Prostate gland (tissue), 2 donors: ENCODE results near the gene PRR9.

Source experiments
- CTCF ChIP-seq, 4 experiments: fragments of 200-600 bp in 2 of 4; fragments of 450-650 bp in 2 of 4; sonication (generic) in 2 of 4; IDR thresholded peaks; 1 replicate in 3 of 4; 2 replicates in 1 of 4; pipeline ENCODE4 v1.5.1; 2016 to 2019; ENCODE audit warnings: antibody characterized with exemption in 4 of 4, mild to moderate bottlenecking in 2 of 4, moderate library complexity in 2 of 4
- POLR2A ChIP-seq: fragments of 450-650 bp; IDR thresholded peaks from one replicate; pipeline ENCODE4 v1.6.1; 2016; ENCODE audit warnings: antibody characterized with exemption, mild to moderate bottlenecking
- POLR2AphosphoS5 ChIP-seq: sonication (generic); formaldehyde crosslinking; IDR thresholded peaks from one replicate; pipeline ENCODE4 v1.6.1; 2017; ENCODE audit warnings: antibody characterized with exemption

GRCh38 chr1:153262462-153263157 is 45.2 kb downstream of the PRR9 start:
- TF ChIP-seq CTCF (IDR thresholded peaks at IDR 0.05) = no peak
- TF ChIP-seq POLR2A = no peak
- no peak for TF ChIP-seq POLR2AphosphoS5
